Measurements from ENCODE around the gene SETMAR.
"Not testable (repeated sequence)": the region's sequence is repeated elsewhere in the genome, so short reads cannot be mapped to it uniquely, and the experiment has no call there.

Gene SETMAR

GRCh38 chr3:4297486-4297885 is 5.7 kb upstream of the SETMAR start:
- no peak for DNase-seq (ENCODE audit: low read depth)
- no peak for TF ChIP-seq CTCF (conservative IDR thresholded peaks at IDR 0.05; ENCODE audit: low read length)
- H3K4me3 ChIP-seq (ENCODE audit: low read length) = no peak overlapping the region

- TF ChIP-seq CTCF (conservative IDR thresholded peaks at IDR 0.05; ENCODE audit: low read length) = no peak
- no peak for DNase-seq (ENCODE audit: low read depth)
Measured at GRCh38 chr3:4302747-4303146, 422 bp upstream of the SETMAR start.

GRCh38 chr3:4305210-4305609 is 2.0 kb downstream of the SETMAR start:
- not testable (repeated sequence) for DNase-seq (ENCODE audit: low read depth); H3K4me3 ChIP-seq (ENCODE audit: low read length)

More at GRCh38 chr3:4302747-4303146, 422 bp upstream of the SETMAR start:
- H3K4me3 ChIP-seq (ENCODE audit: low read length) = peak overlapping the region; percentile 87

- TF ChIP-seq CTCF (conservative IDR thresholded peaks at IDR 0.05; ENCODE audit: low read length) = no peak
- H3K4me3 ChIP-seq (ENCODE audit: low read length) = no peak overlapping the region
- peak; percentile 36 for DNase-seq (ENCODE audit: low read depth)
Measured at GRCh38 chr3:4306091-4306490, 2.9 kb downstream of the SETMAR start.

GRCh38 chr3:4306860-4307259 is 3.7 kb downstream of the SETMAR start:
- peak; percentile 73 for DNase-seq (ENCODE audit: low read depth)
- TF ChIP-seq CTCF (conservative IDR thresholded peaks at IDR 0.05; ENCODE audit: low read length) = no peak
- no peak overlapping the region for H3K4me3 ChIP-seq (ENCODE audit: low read length)

GRCh38 chr3:4309491-4310128 is 6.4 kb downstream of the SETMAR start:
- no peak overlapping the region for H3K4me3 ChIP-seq (ENCODE audit: low read length)
- no peak for DNase-seq (ENCODE audit: low read depth)
- TF ChIP-seq CTCF (conservative IDR thresholded peaks at IDR 0.05; ENCODE audit: low read length) = no peak

- TF ChIP-seq CTCF (conservative IDR thresholded peaks at IDR 0.05; ENCODE audit: low read length) = no peak
- no peak overlapping the region for H3K4me3 ChIP-seq (ENCODE audit: low read length)
- no peak for DNase-seq (ENCODE audit: low read depth)
Measured at GRCh38 chr3:4310971-4311370, 7.8 kb downstream of the SETMAR start.

- DNase-seq (ENCODE audit: low read depth) = no peak
- TF ChIP-seq CTCF (conservative IDR thresholded peaks at IDR 0.05; ENCODE audit: low read length) = no peak
Measured at GRCh38 chr3:4311496-4311895, 8.3 kb downstream of the SETMAR start.

More at GRCh38 chr3:4311496-4311895, 8.3 kb downstream of the SETMAR start:
- H3K4me3 ChIP-seq (ENCODE audit: low read length) = no peak overlapping the region

Measured in AG10803 (cell line).